ENCODE results near the gene LIFR.

DNA sequence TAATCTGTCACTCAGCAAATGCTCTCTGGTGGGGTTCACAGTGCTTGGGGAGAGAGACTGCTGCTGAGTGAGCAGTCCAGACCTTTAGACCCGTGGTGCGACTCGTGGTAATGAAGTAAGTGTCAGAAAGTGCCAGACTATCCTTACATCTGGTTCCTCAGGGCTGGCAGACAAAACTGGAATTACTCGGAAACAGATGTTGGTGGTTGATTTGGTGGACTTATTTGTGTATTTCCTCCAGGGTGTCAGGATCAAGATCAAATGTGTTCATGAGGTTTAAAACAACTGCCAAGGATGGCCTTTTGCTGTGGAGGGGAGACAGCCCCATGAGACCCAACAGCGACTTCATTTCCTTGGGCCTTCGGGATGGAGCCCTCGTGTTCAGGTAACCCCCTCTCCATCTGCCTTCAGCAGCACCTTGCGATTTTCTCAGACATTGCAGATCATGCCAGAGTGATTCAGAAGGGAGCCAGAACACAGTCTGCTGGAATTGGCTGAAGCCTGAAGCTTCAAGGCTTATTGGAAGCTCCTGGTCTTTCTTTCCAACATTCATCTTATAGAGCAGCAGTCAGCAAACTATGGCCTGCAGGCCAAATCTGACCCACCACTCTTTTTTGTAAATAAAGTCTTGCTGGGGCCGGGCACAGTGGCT, 105.2 kb downstream of the LIFR start:
- TF ChIP-seq, protein P1, sequence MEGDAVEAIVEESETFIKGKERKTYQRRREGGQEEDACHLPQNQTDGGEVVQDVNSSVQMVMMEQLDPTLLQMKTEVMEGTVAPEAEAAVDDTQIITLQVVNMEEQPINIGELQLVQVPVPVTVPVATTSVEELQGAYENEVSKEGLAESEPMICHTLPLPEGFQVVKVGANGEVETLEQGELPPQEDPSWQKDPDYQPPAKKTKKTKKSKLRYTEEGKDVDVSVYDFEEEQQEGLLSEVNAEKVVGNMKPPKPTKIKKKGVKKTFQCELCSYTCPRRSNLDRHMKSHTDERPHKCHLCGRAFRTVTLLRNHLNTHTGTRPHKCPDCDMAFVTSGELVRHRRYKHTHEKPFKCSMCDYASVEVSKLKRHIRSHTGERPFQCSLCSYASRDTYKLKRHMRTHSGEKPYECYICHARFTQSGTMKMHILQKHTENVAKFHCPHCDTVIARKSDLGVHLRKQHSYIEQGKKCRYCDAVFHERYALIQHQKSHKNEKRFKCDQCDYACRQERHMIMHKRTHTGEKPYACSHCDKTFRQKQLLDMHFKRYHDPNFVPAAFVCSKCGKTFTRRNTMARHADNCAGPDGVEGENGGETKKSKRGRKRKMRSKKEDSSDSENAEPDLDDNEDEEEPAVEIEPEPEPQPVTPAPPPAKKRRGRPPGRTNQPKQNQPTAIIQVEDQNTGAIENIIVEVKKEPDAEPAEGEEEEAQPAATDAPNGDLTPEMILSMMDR (IDR thresholded peaks at IDR 0.05), result no peak
- no peak for TF ChIP-seq POLR2A (IDR thresholded peaks at IDR 0.05)
